NCI-H82 (cell line): ENCODE data around the gene PRELID1.

Experiments used
- DNase-seq: peaks from one replicate; lab custom pipeline; 2025; lab: John Stamatoyannopoulos, UW

The PRELID1 gene

GRCh38 chr5:177313561-177314259 lies 10.1 kb downstream of the PRELID1 start:
- DNase-seq, result no peak

GRCh38 chr5:177314376-177315342 lies 11.1 kb downstream of the PRELID1 start:
- DNase-seq, result no peak

DNA sequence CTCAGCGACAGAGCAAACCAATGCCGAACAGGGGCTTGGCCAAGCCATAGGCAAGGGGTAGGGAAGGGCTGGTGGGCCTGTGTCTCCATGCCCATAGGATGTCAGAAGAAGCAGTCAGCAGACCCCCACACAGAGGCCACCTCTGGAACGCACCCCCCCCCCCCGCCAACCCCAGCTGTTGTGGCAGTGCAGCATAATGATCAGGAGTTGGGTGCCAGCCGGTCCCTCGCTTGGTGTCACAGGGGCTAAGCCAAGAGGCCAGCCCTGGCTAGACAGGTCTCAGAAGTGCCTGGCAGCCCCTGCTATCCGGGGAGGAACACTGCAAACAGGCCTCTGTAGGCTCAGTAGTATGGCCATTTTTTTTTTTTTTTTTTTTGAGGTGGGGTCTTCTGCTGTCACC lies 11.8 kb downstream of the PRELID1 start:
- no peak for DNase-seq

- no peak for DNase-seq
Measured at GRCh38 chr5:177316005-177316404, 12.4 kb downstream of the PRELID1 start.

GRCh38 chr5:177317959-177318377 lies 14.4 kb downstream of the PRELID1 start:
- DNase-seq, result peak; percentile 76

DNA sequence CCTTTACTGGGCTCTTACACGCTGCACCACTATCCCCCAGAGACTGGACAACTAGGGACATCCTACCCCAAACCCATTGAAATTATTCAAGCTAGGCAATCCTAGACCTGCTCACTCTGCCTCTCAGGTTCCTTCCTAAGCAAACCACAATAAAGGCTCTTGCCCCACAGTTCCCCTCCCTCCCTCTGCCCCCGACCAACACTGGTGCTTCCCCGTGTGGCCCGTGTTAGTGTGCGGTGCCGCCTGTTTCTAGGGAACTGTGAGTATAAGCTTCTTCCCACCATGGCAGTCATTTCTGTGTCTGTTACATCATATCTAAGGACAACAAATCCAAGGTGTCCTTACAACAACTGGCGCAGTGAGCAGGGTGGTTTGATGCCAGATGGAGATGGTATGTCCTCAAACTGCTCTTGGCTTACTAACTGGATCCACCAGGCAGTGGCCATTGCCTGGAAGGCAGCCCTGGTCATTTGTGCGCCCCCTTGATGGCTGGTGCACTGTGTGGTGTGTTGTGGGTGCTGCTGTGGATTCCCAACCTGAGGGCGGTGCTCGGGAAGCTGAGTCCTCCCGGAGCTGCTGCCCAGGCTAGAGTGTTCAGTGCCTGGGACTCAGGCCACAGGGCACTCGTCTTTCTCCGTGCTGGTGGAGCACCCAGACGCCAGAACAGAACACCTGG lies 16.5 kb downstream of the PRELID1 start:
- DNase-seq, result no peak

GRCh38 chr5:177320879-177321278 lies 17.3 kb downstream of the PRELID1 start:
- DNase-seq, result no peak

GRCh38 chr5:177325868-177326381 lies 22.3 kb downstream of the PRELID1 start:
- no peak for DNase-seq

DNA sequence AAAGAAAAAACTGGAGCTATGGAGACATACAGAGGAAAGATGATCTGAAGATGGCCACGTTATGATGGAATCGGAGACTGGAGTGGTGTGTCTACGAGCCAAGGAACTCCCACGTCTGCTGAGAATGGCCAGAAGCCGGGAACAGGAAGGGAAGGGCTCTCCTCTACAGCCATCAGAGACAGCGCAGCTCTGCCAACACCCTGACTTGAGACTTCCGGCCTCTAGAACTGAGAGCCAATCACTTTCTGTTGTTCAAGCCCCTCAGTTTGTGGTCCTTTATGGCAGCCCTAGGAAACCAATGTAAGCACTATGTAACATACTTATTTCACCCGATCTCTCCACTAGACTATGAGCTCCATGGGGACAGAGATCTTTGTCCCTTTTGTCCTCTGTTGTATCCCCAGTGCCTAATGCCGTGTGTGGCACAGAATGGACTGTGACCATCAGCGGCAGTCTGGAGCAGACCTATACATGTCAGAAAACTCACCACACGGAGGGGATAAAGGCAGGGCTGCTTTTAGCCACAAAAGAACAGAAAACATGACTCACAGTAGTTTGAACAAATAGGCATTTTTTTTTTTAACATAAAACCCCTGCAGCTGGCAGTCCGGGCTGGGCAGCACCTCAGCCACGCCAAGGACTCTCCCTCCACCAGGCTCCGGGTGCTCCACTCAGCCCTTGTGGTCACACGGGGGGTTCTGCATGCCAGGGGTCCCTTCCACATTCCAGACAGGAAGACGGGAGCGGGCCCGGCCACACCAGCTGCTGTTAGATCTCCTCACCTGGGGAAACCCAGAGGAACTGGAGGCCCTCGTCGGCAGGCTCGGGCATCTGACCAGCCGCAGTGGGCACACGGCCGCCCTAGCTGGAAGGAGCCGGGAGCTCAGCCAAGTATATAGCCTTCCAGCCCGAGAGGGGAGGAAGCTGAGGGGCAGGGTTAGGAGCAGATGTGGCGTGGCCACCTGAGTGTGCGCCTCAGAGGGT lies 24.2 kb downstream of the PRELID1 start:
- DNase-seq, result no peak

DNA sequence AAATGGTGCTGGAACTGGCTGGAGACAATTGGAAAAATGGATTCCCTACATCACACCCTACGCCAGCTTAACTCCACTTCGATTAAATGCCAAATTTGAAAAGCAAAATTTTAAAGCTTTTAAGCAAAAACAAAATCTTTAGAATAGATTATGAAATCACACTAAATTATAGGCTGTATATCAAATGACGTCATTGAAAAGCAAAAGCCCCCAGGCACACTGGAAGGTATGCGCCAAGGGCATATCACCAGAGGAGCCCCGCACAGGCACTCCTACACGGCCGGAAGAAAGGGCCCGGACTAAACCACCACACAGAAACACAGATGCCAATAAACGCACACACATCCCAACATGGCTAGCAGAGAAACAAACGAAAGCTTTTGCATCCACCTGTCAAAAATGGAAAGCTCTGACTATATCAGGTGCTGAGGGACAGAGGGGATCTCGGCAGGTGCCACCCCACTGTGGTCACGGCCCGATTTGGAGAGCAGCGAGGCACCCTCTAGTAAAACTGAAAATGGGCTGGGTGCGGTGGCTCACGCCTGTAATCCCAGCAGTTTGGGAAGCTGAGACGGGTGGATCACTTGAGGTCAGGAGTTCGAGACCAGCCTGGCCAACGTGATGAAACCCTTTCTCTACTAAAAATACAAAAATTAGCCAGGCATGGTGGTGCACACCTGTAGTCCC lies 25.1 kb downstream of the PRELID1 start:
- no peak for DNase-seq

DNA sequence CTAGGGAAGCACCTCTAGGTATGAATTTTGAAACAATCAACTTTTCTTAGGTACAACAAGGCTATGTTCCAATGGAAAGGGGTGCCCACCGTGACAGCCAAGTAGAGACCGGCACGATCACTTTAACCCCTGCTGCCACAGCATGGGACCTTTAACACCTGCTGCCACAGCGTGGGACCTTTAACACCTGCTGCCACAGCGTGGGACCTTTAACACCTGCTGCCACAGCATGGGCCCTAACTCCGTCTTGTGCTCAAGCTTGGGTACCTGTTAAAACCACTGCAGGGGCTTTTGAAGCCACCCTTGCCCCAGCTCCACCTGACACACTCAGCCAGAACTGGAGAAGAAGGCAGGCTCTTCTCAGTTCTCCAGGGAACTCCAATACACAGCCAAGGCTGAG lies 26.3 kb downstream of the PRELID1 start:
- DNase-seq, result no peak

GRCh38 chr5:177330991-177331842 lies 27.6 kb downstream of the PRELID1 start:
- no peak for DNase-seq

DNA sequence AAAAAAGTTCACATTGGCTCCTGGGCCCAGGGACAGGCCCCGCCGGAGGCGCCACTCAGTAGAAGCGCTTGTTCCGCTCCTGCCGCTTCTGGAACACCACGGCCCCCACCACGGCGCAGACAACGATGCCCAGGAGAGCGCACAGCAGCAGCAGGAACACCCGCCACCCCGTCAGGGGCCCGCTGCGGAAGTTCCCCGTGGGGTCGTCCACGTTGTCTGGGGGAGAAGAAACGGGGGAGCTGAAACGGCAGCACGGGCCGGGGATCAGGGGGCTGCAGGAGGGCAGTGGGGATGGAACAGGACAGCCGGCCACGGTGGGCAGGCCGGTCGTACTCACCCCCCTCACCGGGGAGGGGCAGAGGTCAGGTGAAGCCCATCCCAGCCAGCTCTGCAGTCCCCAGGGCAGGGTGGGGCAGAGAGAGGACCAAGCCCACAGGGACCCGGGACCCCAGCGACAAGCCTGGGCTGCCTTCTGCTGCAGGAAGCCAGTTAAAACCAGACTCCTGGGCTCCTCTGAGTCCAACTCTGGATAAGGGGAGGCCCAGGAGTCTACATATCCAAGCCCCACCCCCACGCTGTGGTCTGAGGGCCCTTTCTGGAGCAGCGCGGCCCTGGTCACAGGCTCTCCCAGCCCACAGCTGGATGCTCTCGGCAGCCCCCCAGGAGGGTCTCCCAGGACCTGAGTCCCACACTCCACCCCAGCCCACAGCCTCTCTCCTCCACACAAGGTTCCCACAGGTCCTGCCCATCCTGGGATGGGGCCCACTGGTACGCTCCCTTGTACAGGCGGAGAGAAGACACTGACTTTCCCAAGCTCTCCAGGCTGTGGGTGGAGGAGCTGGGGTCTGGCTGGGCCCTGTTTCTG lies 28.7 kb downstream of the PRELID1 start:
- no peak for DNase-seq

DNA sequence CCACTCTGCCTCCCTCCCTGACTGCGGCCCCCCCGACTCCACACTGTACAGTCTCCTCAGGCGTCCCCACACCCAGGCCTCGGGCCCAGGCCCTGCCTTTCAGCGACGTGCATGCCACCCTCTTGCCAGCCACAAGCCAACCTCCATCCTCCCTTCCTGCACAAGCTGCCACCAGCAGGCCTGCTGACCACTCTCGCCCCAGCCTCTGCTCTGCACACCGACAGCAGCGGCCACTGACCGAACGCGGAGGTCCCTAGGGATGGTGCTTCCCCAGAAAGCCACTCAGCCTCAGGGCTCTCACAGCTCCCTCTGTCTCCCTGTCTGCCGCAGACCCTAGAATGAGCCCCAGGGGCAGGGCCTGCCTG lies 29.3 kb downstream of the PRELID1 start:
- DNase-seq, result no peak

DNA sequence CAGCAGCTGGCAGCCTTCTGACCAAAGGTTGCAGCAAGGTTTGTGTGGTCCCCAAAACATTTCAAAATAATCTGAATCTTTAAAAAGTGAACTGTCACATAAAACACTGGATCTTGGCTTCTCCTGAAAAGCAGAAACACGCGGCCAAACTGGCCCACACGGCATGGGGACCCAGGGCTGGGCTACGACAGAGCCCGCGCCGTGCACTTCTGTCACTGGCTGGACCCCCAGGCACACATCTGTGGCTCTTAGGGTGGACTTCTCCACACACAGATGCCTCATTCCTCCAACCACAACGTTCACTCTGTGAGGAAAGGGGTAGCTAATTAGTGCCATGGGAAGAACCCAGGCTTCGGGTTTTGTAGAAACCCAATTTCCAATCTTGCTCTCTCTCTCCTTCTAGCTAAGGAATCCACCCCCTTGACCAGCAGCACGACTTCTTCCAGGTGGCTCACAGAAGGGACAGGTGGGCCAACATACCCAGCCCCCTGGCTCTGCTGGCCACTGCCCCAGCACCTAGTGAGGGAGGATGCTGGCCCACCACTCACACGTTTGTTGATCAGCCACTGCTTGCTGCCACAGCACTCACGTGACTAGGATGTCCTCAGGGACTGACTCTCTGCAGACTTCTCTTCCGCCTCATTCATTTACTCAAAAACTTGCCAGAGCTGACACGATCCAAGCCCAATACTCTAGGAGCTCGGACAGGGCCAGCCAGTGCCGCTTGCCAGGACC lies 30.0 kb downstream of the PRELID1 start:
- DNase-seq, result no peak

DNA sequence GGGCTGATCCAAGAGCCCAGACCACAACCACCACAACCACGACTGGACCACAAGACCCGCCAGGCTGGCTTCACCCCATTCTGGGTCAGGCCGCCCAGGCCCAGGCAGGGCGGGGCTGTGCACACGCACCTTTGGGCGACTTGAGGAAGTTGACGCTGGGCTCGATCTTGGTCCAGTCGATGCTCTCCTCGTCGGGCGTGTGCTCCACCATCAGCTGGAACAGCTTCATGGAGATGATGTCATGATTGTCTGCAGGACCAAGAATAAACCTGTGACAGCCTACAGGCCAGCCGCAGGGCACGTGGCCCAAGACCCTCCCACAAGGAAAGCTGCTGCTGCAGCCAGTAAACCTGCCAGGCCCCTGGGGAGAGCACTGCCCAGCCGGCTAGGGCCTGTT lies 30.6 kb downstream of the PRELID1 start:
- DNase-seq, result no peak

DNA sequence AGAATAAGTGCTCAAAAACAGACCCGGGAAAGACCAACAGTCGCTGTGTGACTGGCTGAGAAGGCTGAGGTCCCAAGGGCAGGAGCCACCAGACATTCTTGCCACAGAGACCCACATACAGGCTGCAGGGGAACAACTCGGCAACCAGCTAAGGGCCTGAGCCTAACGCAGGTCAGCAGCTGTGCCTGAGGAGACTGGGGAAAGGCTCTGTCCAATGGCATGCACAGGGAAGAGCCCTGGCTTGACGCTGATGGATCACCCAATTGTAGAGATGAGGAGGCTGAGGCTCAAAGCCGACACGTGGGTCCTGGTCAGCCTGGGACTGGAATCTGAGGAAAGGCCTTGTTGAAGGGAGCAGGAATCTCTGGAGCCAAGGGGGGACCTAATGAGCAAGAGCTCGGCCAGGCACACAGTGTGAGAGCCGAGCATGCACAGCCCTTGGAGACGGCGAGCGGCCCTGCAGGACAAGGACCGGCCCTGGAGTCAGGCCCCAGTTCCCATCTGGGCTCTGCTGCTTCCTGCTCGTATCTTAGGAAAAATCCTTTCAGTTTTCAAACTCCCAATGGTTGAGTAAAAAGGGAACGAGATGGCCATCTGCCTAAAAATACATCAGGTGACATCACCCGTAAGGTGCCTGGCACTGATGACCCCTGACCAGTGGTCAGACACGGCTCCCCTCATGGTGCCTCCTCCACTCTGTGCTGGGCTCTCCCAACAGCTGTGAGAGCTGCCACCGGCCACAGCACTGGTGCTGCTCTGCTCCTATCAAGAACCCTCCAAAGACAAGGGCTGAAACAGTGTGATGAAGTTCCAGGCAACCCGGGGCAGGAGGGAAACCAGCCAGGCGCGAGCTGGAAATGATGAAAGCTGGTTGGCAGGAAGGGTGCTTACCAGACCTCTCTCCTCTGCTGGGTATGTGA lies 31.4 kb downstream of the PRELID1 start:
- no peak for DNase-seq
